Mesendoderm (in vitro differentiated cells): ENCODE measurements around the gene HIP1R.
A peak's percentile ranks its signal among the peaks of the same experiment; 100 is the strongest.

Source experiments
- DNase-seq: peaks from one replicate; pipeline ENCODE4 v3.0.0; 2013
- H2AK5ac ChIP-seq: 2 replicates; pipeline ENCODE4 v1.6.1; 2013; ENCODE audit warnings: low read length, inconsistent platforms
- H2BK120ac ChIP-seq: 2 replicates; pipeline ENCODE4 v1.6.1; 2013; ENCODE audit warnings: low read depth, mild to moderate bottlenecking, low read length, moderate library complexity, mixed read lengths
- H2BK15ac ChIP-seq: replicated peaks from 2 replicates; pipeline ENCODE4 v1.6.1; 2013; ENCODE audit warnings: low read depth, mild to moderate bottlenecking, moderate library complexity
- H2BK5ac ChIP-seq: 2 replicates; pipeline ENCODE4 v1.6.1; 2013; ENCODE audit warnings: low read length, inconsistent platforms
- H3K18ac ChIP-seq: 2 replicates; pipeline ENCODE4 v1.6.1; 2013; ENCODE audit warnings: mild to moderate bottlenecking, low read length, mixed read lengths
- H3K23ac ChIP-seq: one replicate; pipeline ENCODE4 v1.6.1; 2013; ENCODE audit warnings: low read length
- H3K27ac ChIP-seq: 2 replicates; pipeline ENCODE4 v1.5.1; 2013; ENCODE audit warnings: low read depth, mild to moderate bottlenecking, inconsistent platforms, low read length, moderate library complexity
- H3K27me3 ChIP-seq: 2 replicates; pipeline ENCODE4 v1.6.1; 2013; ENCODE audit warnings: low read length, control low read depth, mild to moderate bottlenecking, inconsistent platforms; ENCODE audit not compliant: insufficient read depth, poor library complexity
- H3K36me3 ChIP-seq: 2 replicates; pipeline ENCODE4 v1.6.1; 2013; ENCODE audit warnings: low read length, inconsistent platforms; ENCODE audit not compliant: control insufficient read depth, insufficient read depth
- H3K4ac ChIP-seq: one replicate; pipeline ENCODE4 v1.6.1; 2013; ENCODE audit warnings: low read depth, mild to moderate bottlenecking, low read length, moderate library complexity
- H3K4me1 ChIP-seq: 2 replicates; pipeline ENCODE4 v1.6.1; 2013; ENCODE audit warnings: low read depth, low read length, inconsistent platforms; ENCODE audit not compliant: control insufficient read depth
- H3K4me2 ChIP-seq: 2 replicates; pipeline ENCODE4 v1.6.1; 2013; ENCODE audit warnings: low read length
- H3K4me3 ChIP-seq: 2 replicates; pipeline ENCODE4 v1.5.1; 2013; ENCODE audit warnings: mild to moderate bottlenecking, low read length
- H3K56ac ChIP-seq: one replicate; pipeline ENCODE4 v1.6.1; 2013; ENCODE audit warnings: low read length
- H3K79me1 ChIP-seq: 2 replicates; pipeline ENCODE4 v1.6.1; 2013; ENCODE audit warnings: low read length, inconsistent platforms
- H3K79me2 ChIP-seq: 2 replicates; pipeline ENCODE4 v1.6.1; 2013; ENCODE audit warnings: mild to moderate bottlenecking, low read length; ENCODE audit not compliant: control insufficient read depth, insufficient read depth
- H3K9ac ChIP-seq: 2 replicates; pipeline ENCODE4 v1.6.1; 2013; ENCODE audit warnings: low read length, inconsistent platforms
- H4K5ac ChIP-seq: one replicate; pipeline ENCODE4 v1.6.1; 2013; ENCODE audit warnings: low read length
- H4K8ac ChIP-seq: one replicate; pipeline ENCODE4 v1.6.1; 2013; ENCODE audit warnings: low read depth, mild to moderate bottlenecking, control low read depth, low read length, moderate library complexity
- WGBS: extraction: QIAGEN DNeasy Blood & Tissue Kit; methylation state at CpG from one replicate; pipeline ENCODE4 v1.1.7; 2013; ENCODE audit warnings: low lambda C conversion rate, missing lambda C conversion rate; ENCODE audit not compliant: insufficient coverage; ENCODE audit errors: extremely low coverage; 5-methylcytosine and 5-hydroxymethylcytosine counted together

Gene HIP1R

GRCh38 chr12:122895704-122896636 is 60.7 kb downstream of the HIP1R start, which contains the start of gene VPS37B:
Gene VPS37B (minus strand): TSS chr12:122896124. CDS start chr12:122896062, 62 bp downstream.
- Histone ChIP-seq H3K79me1 (peaks cover 8% of the 10 kb centered on the region), H2AK5ac (no peak within 1 kb of the TSS), H3K9ac (peak within 1 kb of the TSS; percentile 78), H3K23ac (no peak within 1 kb of the TSS), H3K27ac (no peak within 1 kb of the TSS), H3K36me3 (no peaks in the 10 kb centered on the region), H3K4me3 (peak within 1 kb of the TSS; percentile 57), H4K5ac (no peak within 1 kb of the TSS), H4K8ac (no peak within 1 kb of the TSS), H2BK5ac (no peak within 1 kb of the TSS), H3K27me3 (no peaks in the 10 kb centered on the region), H3K56ac (peak within 1 kb of the TSS; percentile 90), H3K4me2 (peak within 1 kb of the TSS; percentile 82), H3K4me1 (peaks cover 7% of the 10 kb centered on the region), H3K4ac (peak within 1 kb of the TSS; percentile 60), H2BK15ac (no peak within 1 kb of the TSS), H3K79me2 (peaks cover 2% of the 10 kb centered on the region), H3K18ac (peak within 1 kb of the TSS; percentile 84), H2BK120ac (no peak within 1 kb of the TSS)
- no CpG with 5 or more reads among the region's 81 CpGs for WGBS
- DNase-seq, result peak; percentile 94

GRCh38 chr12:122896662-122897061 is 61.4 kb downstream of the HIP1R start:
- no peak overlapping the region for H3K23ac ChIP-seq

GRCh38 chr12:122899887-122900286 is 64.6 kb downstream of the HIP1R start:
- no peak overlapping the region for H3K56ac ChIP-seq
- DNase-seq, result no peak
- H3K36me3 ChIP-seq, result no peaks in the 10 kb centered on the region
- H3K4ac ChIP-seq, result no peak overlapping the region
- no peaks in the 10 kb centered on the region for H3K27me3 ChIP-seq
- no peak overlapping the region for H2BK120ac ChIP-seq
- peaks cover 4% of the 10 kb centered on the region for H3K79me1 ChIP-seq
- no peak overlapping the region for H3K27ac ChIP-seq
- no peak overlapping the region for H3K23ac ChIP-seq
- no peak overlapping the region for H4K8ac ChIP-seq
- H2AK5ac ChIP-seq, result no peak overlapping the region
- H3K79me2 ChIP-seq, result no peaks in the 10 kb centered on the region
- no peak overlapping the region for H4K5ac ChIP-seq
- H3K4me2 ChIP-seq, result no peak overlapping the region
- no peak overlapping the region for H3K4me3 ChIP-seq
- no peak overlapping the region for H2BK5ac ChIP-seq
- H2BK15ac ChIP-seq, result no peak overlapping the region
- peaks cover 2% of the 10 kb centered on the region for H3K4me1 ChIP-seq
- H3K9ac ChIP-seq, result no peak overlapping the region
- no CpG with 5 or more reads among the region's 6 CpGs for WGBS
- no peak overlapping the region for H3K18ac ChIP-seq

More at GRCh38 chr12:122896662-122897061, 61.4 kb downstream of the HIP1R start:
- Histone ChIP-seq H2AK5ac (no peak overlapping the region), H3K18ac (no peak overlapping the region), H3K27me3 (no peaks in the 10 kb centered on the region), H3K79me2 (peaks cover 2% of the 10 kb centered on the region), H3K4ac (no peak overlapping the region), H3K27ac (no peak overlapping the region), H2BK5ac (no peak overlapping the region), H3K4me2 (no peak overlapping the region), H4K5ac (no peak overlapping the region), H3K4me3 (no peak overlapping the region), H3K4me1 (peaks cover 5% of the 10 kb centered on the region), H2BK120ac (no peak overlapping the region), H3K36me3 (no peaks in the 10 kb centered on the region), H3K9ac (no peak overlapping the region), H4K8ac (no peak overlapping the region), H3K56ac (no peak overlapping the region), H2BK15ac (no peak overlapping the region), H3K79me1 (peaks cover 8% of the 10 kb centered on the region)
- no CpG with 5 or more reads among the region's 7 CpGs for WGBS
- no peak for DNase-seq

- Histone ChIP-seq H3K4me3 (no peak overlapping the region), H3K27ac (no peak overlapping the region), H3K4me1 (no peaks in the 10 kb centered on the region), H3K79me2 (no peaks in the 10 kb centered on the region), H3K9ac (no peak overlapping the region), H3K23ac (no peak overlapping the region), H2BK15ac (no peak overlapping the region), H2BK5ac (no peak overlapping the region), H3K4ac (no peak overlapping the region), H2AK5ac (no peak overlapping the region), H3K36me3 (no peaks in the 10 kb centered on the region), H3K4me2 (no peak overlapping the region), H3K27me3 (no peaks in the 10 kb centered on the region), H3K79me1 (no peaks in the 10 kb centered on the region), H4K5ac (no peak overlapping the region), H3K18ac (no peak overlapping the region), H3K56ac (no peak overlapping the region), H2BK120ac (no peak overlapping the region), H4K8ac (no peak overlapping the region)
- WGBS, result no CpG with 5 or more reads among the region's 10 CpGs
- no peak for DNase-seq
Observed at GRCh38 chr12:122902854-122903692, 67.8 kb downstream of the HIP1R start.

- no peaks in the 10 kb centered on the region for H3K36me3 ChIP-seq
- H3K56ac ChIP-seq, result no peak overlapping the region
- WGBS, result no CpG with 5 or more reads among the region's 7 CpGs
- no peak overlapping the region for H4K8ac ChIP-seq
- no peaks in the 10 kb centered on the region for H3K79me1 ChIP-seq
- no peak overlapping the region for H3K23ac ChIP-seq
- no peak overlapping the region for H2BK120ac ChIP-seq
- H2BK15ac ChIP-seq, result no peak overlapping the region
- no peak overlapping the region for H3K4ac ChIP-seq
- H3K4me1 ChIP-seq, result no peaks in the 10 kb centered on the region
- H3K27me3 ChIP-seq, result no peaks in the 10 kb centered on the region
- no peaks in the 10 kb centered on the region for H3K79me2 ChIP-seq
- H3K27ac ChIP-seq, result no peak overlapping the region
- no peak overlapping the region for H3K18ac ChIP-seq
- H4K5ac ChIP-seq, result no peak overlapping the region
- no peak overlapping the region for H3K9ac ChIP-seq
- H3K4me3 ChIP-seq, result no peak overlapping the region
- no peak overlapping the region for H2BK5ac ChIP-seq
- DNase-seq, result no peak
- no peak overlapping the region for H2AK5ac ChIP-seq
- no peak overlapping the region for H3K4me2 ChIP-seq
Observed at GRCh38 chr12:122903693-122904034, 68.4 kb downstream of the HIP1R start.
